ENCODE data around the gene TNNC1. TPM values are rescaled to one million over a fixed set of nuclear protein-coding genes. Genes with fewer than 3 reads are reported as not detected.

Gene TNNC1
- total RNA-seq, 1 donor from 2014 or later: 88.9 TPM

- intact Hi-C loops (cut with DNase I): no loop called here
- TF ChIP-seq CTCF (IDR thresholded peaks at IDR 0.05): no peak
- peaks cover 20% of the 10 kb centered on the region for H3K4me1 ChIP-seq
- H3K27ac ChIP-seq: no peak overlapping the region
- H3K36me3 ChIP-seq: peaks cover 31% of the 10 kb centered on the region
- no peak for DNase-seq
- H3K27me3 ChIP-seq: no peaks in the 10 kb centered on the region
- no peaks in the 10 kb centered on the region for H3K9me3 ChIP-seq
- no peak overlapping the region for H3K4me3 ChIP-seq
- ATAC-seq: no peak
These were observed 15.2 kb upstream of the TNNC1 start for GRCh38 chr3:52469001-52469400.

- TF ChIP-seq CTCF (IDR thresholded peaks at IDR 0.05): no peak
- Histone ChIP-seq H3K27me3 (no peaks in the 10 kb centered on the region), H3K27ac (no peak overlapping the region), H3K36me3 (peaks cover 24% of the 10 kb centered on the region), H3K4me1 (peaks cover 20% of the 10 kb centered on the region), H3K4me3 (no peak overlapping the region), H3K9me3 (no peaks in the 10 kb centered on the region)
- no peak for DNase-seq
- intact Hi-C loops (cut with DNase I): no loop called here
- ATAC-seq: no peak
These were observed 14.5 kb upstream of the TNNC1 start for GRCh38 chr3:52468336-52468735.

- TF ChIP-seq CTCF (IDR thresholded peaks at IDR 0.05): no peak
- H3K27ac ChIP-seq: no peak overlapping the region
- H3K36me3 ChIP-seq: peaks cover 31% of the 10 kb centered on the region
- no peak overlapping the region for H3K4me3 ChIP-seq
- intact Hi-C loops (cut with DNase I): no loop called here
- no peaks in the 10 kb centered on the region for H3K4me1 ChIP-seq
- ATAC-seq: no peak
- DNase-seq: no peak
- no peaks in the 10 kb centered on the region for H3K9me3 ChIP-seq
- no peaks in the 10 kb centered on the region for H3K27me3 ChIP-seq
These were observed 9.6 kb upstream of the TNNC1 start for GRCh38 chr3:52463416-52463815.

GRCh38 chr3:52461874-52462273 lies 8.0 kb upstream of the TNNC1 start:
- ATAC-seq (no peak), DNase-seq (no peak)
- TF ChIP-seq CTCF (IDR thresholded peaks at IDR 0.05): no peak
- intact Hi-C loops (cut with DNase I): no loop called here
- Histone ChIP-seq H3K4me1 (peaks cover 5% of the 10 kb centered on the region), H3K36me3 (peaks cover 41% of the 10 kb centered on the region), H3K27me3 (no peaks in the 10 kb centered on the region), H3K4me3 (no peak overlapping the region), H3K9me3 (no peaks in the 10 kb centered on the region), H3K27ac (no peak overlapping the region)

- Histone ChIP-seq H3K4me3 (no peak overlapping the region), H3K4me1 (peaks cover 24% of the 10 kb centered on the region), H3K36me3 (peaks cover 35% of the 10 kb centered on the region), H3K27ac (no peak overlapping the region), H3K27me3 (no peaks in the 10 kb centered on the region), H3K9me3 (no peaks in the 10 kb centered on the region)
- ATAC-seq (no peak), DNase-seq (no peak)
- TF ChIP-seq CTCF (IDR thresholded peaks at IDR 0.05): no peak
- intact Hi-C loops (cut with DNase I): no loop called here
These were observed 5.1 kb upstream of the TNNC1 start for GRCh38 chr3:52458770-52459545.

Data from upper lobe of right lung (tissue), 1 donor.